ENCODE measurements around the gene CMIP. TPM values are rescaled to one million over a fixed set of nuclear protein-coding genes. Genes with fewer than 3 reads are reported as not detected.
A peak's percentile ranks its signal among the peaks of the same experiment; 100 is the strongest.

Gene CMIP
- polyA plus RNA-seq, 1 of the 3 experiments (the other 2 are of a cell fraction) = 5.4 TPM

GRCh38 chr16:81520560-81521135 is 76.0 kb downstream of the CMIP start (continued):
- TF ChIP-seq RAD21 (IDR thresholded peaks at IDR 0.05; ENCODE audit: low read length) = no peak
- TF ChIP-seq ZBTB33 (IDR thresholded peaks at IDR 0.05; ENCODE audit: borderline replicate concordance, low read depth) = no peak
- no peak for TF ChIP-seq YY1 (IDR thresholded peaks at IDR 0.05; ENCODE audit: low read depth)
- TF ChIP-seq POLR2AphosphoS5 (IDR thresholded peaks at IDR 0.05; ENCODE audit: low read depth, low read length) = no peak
- TF ChIP-seq USF2 (IDR thresholded peaks at IDR 0.05; ENCODE audit: borderline replicate concordance, low read depth, low read length) = no peak

- peaks cover 4% of the 10 kb centered on the region; the same call in 1 of the 2 replicates for H3K79me2 ChIP-seq (ENCODE audit: insufficient read depth)
- no peak overlapping the region for H3K9ac ChIP-seq
- H3K9me2 ChIP-seq = no peaks in the 10 kb centered on the region
- H3K9me3 ChIP-seq = no peaks in the 10 kb centered on the region
- TF ChIP-seq GATA2 (CRISPR knock-in tag; IDR thresholded peaks at IDR 0.05) (peak; percentile 58), RAD21 (IDR thresholded peaks at IDR 0.05; ENCODE audit: low read length) (peak; percentile 2; the same call in 1 of the 2 replicates), MXI1 (IDR thresholded peaks at IDR 0.05; ENCODE audit: low read depth, low read length) (0 out of 2 replicates have a peak, but pooled peaks have one; percentile 37), TAF1 (IDR thresholded peaks at IDR 0.05; ENCODE audit: borderline replicate concordance, low read depth, low read length) (no peak)
- DNase-seq = peak; percentile 84
- ChIA-PET POLR2A (interaction anchor here (1.1 to 1.7 kb wide), 2 partner anchors 18 to 76 kb away, joined by 4 to 5 read pairs; no protein-coding TSS in a partner anchor), CTCF (interaction anchor here (0.8 to 2.4 kb wide), 3 partner anchors 10 to 193 kb away, joined by 3 to 7 read pairs (median 4); no protein-coding TSS in a partner anchor)
- no peaks in the 10 kb centered on the region for H3K36me3 ChIP-seq (replicated peaks in 1 of 2; ENCODE audit: control insufficient read depth in 1 of 2, insufficient read depth in 2 of 2, low read length in 1 of 2)
- WGBS (ENCODE audit: low lambda C conversion rate) = 66% methylated on average over 19 of the region's 19 CpGs
- H2AFZ ChIP-seq (ENCODE audit: low read depth) = no peak overlapping the region
- no peaks in the 10 kb centered on the region for H3K27me3 ChIP-seq (ENCODE audit: insufficient read depth)
- H3K4me1 ChIP-seq (ENCODE audit: control insufficient read depth in 1 of 2, insufficient read depth in 2 of 2, low read depth in 1 of 2, low read length in 1 of 2) = peaks cover 0 to 13% of the 10 kb centered on the region in 2 experiments; a peak in 2 of 4 replicates
- H3K27ac ChIP-seq (ENCODE audit: low read depth in 2 of 2, low read length in 1 of 2) = peak overlapping the region in 1 of 2 experiments; percentile 87; a peak in 2 of 4 replicates
- 0 out of 2 replicates have a peak, but pooled peaks cover 3% of the 10 kb centered on the region for H4K20me1 ChIP-seq (ENCODE audit: insufficient read depth)
- H3K4me3 ChIP-seq (ENCODE audit: low read depth in 2 of 2, low read length in 1 of 2) = no peak overlapping the region
- no peak overlapping the region for H3K4me2 ChIP-seq
- no peaks in the 10 kb centered on the region for H3F3A ChIP-seq (replicated peaks; ENCODE audit: insufficient read depth)
Measured at GRCh38 chr16:81521141-81521626, 76.6 kb downstream of the CMIP start.

GRCh38 chr16:81522108-81522701 is 77.6 kb downstream of the CMIP start:
- POLR2A ChIA-PET = interaction anchor here (0.8 to 1.7 kb wide), 3 partner anchors 14 to 77 kb away, joined by 3 to 5 read pairs (median 4); no protein-coding TSS in a partner anchor

More at GRCh38 chr16:81522108-81522701, 77.6 kb downstream of the CMIP start:
- Histone ChIP-seq H3K27ac (ENCODE audit: low read depth in 2 of 2, low read length in 1 of 2) (peak overlapping the region in 1 of 2 experiments; percentile 87; a peak in 2 of 4 replicates), H3K36me3 (replicated peaks in 1 of 2; ENCODE audit: control insufficient read depth in 1 of 2, insufficient read depth in 2 of 2, low read length in 1 of 2) (no peaks in the 10 kb centered on the region), H3K9me3 (no peaks in the 10 kb centered on the region), H4K20me1 (ENCODE audit: insufficient read depth) (0 out of 2 replicates have a peak, but pooled peaks cover 3% of the 10 kb centered on the region), H3K4me1 (ENCODE audit: control insufficient read depth in 1 of 2, insufficient read depth in 2 of 2, low read depth in 1 of 2, low read length in 1 of 2) (peaks cover 0 to 13% of the 10 kb centered on the region in 2 experiments; a peak in 2 of 4 replicates), H3K79me2 (ENCODE audit: insufficient read depth) (peaks cover 4% of the 10 kb centered on the region; the same call in 1 of the 2 replicates), H3K9me2 (no peaks in the 10 kb centered on the region), H3F3A (replicated peaks; ENCODE audit: insufficient read depth) (no peaks in the 10 kb centered on the region), H3K4me2 (no peak overlapping the region), H2AFZ (ENCODE audit: low read depth) (no peak overlapping the region), H3K27me3 (ENCODE audit: insufficient read depth) (no peaks in the 10 kb centered on the region), H3K9ac (no peak overlapping the region), H3K4me3 (ENCODE audit: low read depth in 2 of 2, low read length in 1 of 2) (no peak overlapping the region)
- peak; percentile 54 for DNase-seq
- 94% methylated on average over 8 of the region's 8 CpGs for WGBS (ENCODE audit: low lambda C conversion rate)
- TF ChIP-seq REST (IDR thresholded peaks at IDR 0.05; ENCODE audit: low read depth, low read length) (no peak), RFX5 (IDR thresholded peaks at IDR 0.05; ENCODE audit: low read length) (peak; percentile 96), RAD21 (IDR thresholded peaks at IDR 0.05; ENCODE audit: low read length) (no peak)
- CTCF ChIA-PET = interaction anchor here (0.9 to 2.4 kb wide), 3 partner anchors 9 to 72 kb away, joined by 3 to 7 read pairs (median 4); no protein-coding TSS in a partner anchor

Data from SK-N-SH (cell line).